Measurements from ENCODE around the gene KLHL2. TPM values are rescaled to one million over a fixed set of nuclear protein-coding genes. Genes with fewer than 3 reads are reported as not detected.
"Not testable (repeated sequence)": the region's sequence is repeated elsewhere in the genome, so short reads cannot be mapped to it uniquely, and the experiment has no call there.

Gene KLHL2
- total RNA-seq, 1 donor from 2014 or later, result 19.5 TPM

DNA sequence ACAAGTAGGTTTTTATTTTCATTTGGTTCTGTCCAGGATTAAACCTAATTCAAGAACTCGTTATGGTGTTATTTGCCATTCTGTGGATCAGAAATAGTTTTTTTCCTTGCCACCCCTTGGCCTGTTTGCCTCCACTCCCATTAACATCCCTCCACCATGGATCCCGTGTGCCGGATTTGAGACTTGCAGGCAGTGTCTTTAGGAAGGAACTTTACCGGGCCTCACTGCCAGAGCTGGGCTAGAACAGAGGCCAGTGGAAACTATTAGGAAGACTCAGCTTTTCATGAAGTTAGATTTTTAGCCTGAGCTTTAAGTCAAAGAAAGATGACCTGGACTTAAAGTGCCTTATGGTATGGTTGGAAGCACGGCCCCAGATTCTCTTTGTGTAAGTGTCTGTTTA is 2.4 kb downstream of the KLHL2 start:
- TF ChIP-seq, protein P1, sequence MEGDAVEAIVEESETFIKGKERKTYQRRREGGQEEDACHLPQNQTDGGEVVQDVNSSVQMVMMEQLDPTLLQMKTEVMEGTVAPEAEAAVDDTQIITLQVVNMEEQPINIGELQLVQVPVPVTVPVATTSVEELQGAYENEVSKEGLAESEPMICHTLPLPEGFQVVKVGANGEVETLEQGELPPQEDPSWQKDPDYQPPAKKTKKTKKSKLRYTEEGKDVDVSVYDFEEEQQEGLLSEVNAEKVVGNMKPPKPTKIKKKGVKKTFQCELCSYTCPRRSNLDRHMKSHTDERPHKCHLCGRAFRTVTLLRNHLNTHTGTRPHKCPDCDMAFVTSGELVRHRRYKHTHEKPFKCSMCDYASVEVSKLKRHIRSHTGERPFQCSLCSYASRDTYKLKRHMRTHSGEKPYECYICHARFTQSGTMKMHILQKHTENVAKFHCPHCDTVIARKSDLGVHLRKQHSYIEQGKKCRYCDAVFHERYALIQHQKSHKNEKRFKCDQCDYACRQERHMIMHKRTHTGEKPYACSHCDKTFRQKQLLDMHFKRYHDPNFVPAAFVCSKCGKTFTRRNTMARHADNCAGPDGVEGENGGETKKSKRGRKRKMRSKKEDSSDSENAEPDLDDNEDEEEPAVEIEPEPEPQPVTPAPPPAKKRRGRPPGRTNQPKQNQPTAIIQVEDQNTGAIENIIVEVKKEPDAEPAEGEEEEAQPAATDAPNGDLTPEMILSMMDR (conservative IDR thresholded peaks at IDR 0.05; ENCODE audit: low read depth, low read length), result no peak
- peak overlapping the region; percentile 1 for H3K4me3 ChIP-seq (ENCODE audit: low read depth, low read length)
- no peak for DNase-seq (ENCODE audit: low read depth)

DNA sequence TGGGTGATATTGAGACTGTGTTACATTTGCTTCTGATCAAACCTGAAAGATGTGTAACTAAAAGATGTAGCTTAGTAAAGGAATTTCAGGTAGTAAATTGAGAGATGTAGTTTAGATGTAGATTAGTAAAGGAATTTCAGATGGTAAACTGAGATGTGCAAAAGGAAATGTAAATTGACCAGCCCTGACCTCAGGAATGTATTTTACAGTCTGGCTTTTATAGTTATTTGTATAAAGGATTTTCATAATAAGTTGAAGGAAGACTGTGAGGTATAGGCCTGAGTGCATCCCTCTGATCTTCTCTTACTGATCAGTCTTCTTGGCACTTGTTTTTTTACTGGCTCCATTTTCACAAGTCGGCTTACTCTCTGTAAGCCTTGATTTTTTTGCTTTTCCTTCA is 3.2 kb downstream of the KLHL2 start:
- H3K4me3 ChIP-seq (ENCODE audit: low read depth, low read length), result no peak overlapping the region
- TF ChIP-seq, protein P1 (conservative IDR thresholded peaks at IDR 0.05; ENCODE audit: low read depth, low read length), result no peak
- DNase-seq (ENCODE audit: low read depth), result no peak

DNA sequence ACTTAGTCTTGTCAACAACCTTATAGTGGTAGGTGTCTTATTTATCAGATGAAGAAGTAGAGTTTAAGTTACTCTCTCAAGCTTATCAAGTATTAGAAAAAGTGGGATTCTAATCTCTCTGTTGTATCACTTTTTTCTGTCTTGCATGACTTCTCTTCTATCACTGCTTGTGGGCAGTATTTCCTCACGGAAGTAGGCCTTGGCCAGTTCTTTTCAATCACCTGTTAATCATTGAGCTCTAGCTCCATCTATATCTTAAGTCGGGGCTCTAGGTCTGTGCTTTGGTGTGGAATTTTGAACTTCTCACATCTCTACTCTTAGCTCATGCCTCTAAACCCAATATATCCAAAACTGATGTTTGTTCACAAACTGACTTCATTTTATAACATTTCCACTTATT is 5.3 kb downstream of the KLHL2 start:
- not testable (repeated sequence) for DNase-seq (ENCODE audit: low read depth)

DNA sequence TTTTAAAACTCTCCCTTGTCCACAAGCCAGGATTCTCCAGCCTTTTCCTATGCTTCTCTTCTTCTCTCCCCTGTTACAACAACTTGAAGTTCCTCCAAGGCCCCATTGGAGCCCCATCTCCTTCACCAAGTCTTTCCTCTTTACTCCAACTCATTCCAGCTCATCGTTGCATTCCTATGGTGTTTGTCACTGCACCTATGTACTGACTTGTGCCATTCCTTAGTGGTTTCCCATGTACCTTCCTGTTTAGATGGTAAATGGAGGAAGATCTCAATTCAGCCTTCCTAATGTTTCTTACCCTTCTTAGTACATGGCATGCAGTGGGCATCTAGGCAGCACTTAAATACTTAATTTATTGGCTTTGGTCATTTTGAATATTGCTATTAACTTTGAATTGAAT is 6.0 kb downstream of the KLHL2 start:
- DNase-seq (ENCODE audit: low read depth); H3K4me3 ChIP-seq (ENCODE audit: low read depth, low read length): not testable (repeated sequence)

More for the DNA sequence above, 5.3 kb downstream of the KLHL2 start:
- H3K4me3 ChIP-seq (ENCODE audit: low read depth, low read length), result not testable (repeated sequence)

DNA sequence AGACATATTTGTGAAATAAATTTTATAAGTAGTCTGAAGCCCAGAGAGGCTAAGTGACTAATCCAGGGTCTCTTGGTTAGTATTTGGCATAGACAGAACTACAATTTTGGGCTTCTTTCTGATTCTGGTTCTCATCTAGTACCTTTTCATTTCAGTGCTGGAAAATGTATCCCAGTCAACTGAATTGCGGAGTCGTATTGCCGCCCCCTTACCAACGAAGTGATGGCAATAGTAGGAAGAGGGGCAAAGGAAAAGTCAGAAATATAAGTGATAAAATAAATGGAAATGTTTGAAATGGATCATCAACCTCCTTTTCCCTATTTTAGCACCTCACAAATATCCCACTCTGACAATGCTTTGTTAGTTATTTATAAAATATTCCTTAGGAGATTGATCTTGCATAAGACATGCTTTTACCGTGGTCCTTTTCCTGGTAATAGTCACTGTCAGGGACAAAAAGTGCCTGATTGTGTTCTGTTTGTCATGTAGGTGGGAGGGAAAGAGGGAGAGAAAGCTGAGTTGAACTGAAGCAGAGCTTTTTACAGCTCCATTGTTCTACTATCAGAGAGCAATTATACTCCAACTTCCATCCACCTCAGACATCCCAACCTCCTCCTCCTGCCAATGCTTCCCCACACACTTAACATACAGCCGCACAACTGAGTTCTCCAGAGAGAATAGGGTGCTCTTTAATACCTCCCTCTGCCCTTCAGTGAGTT is 6.8 kb downstream of the KLHL2 start:
- DNase-seq (ENCODE audit: low read depth); H3K4me3 ChIP-seq (ENCODE audit: low read depth, low read length): not testable (repeated sequence)

DNA sequence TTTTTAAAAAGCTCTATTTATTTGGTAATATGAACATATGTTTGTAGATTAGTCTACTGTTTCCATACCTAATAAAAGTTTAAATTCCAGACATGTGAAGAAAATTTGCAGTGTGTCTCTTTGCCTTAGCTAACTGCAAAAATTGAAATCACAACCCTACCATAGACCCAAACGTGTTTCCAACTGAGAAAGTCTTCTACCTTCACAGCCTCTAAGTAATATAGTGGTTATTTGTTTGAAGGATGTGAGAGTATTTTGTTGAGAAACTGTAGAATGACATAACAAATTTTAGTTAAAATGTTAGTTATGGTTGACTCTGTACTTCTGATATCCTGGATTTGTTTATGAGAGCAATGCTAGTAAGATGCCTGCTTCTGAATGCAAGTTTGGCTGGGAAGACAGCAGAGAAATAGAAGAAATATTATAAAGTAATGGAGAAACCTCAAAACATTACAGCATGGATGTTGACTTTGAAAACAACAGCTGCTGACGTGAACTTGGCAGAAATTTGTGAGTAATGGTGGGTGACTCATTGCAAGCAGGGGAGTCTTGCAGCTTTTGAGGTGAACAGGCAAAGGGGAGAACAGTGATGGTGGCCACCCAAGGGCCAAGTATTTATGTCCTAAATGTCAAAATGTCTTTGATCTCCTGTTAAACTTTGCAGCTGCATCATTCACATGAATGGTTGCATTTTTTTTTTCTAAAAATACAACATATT is 7.8 kb downstream of the KLHL2 start:
- DNase-seq (ENCODE audit: low read depth); H3K4me3 ChIP-seq (ENCODE audit: low read depth, low read length): not testable (repeated sequence)

DNA sequence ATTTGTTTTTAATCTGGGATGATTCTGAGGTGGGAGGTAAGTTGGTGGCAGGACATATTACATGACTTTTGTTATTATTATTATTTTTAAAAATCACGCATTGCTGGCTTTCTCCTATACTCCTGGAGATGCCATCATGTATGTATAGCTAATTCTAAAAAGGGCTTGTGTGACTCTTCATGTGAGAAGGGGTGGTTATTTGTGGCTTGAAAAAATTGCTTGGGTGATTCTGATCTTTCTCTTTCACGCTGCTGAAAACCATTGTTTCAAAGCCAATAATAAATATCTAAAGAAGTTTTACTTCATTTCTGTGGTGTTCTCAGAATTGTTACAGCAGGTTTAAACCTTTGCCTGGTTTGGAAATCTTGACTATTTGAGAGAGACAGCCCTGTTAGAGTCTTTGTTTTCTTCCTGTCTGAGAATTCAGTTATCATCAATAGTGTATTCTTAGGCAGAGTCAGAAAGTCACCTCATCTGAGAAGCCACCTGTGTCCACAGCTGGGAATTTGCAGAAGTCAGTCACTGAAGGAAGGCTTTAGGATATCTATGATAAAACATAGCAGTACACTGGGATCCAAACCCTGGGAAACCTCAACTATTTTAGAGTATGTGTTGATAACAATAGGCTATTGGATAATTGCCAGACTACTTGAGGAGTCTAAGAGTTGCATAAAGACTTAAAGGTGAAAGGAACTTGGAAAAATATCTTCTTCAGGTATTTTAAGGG is 8.6 kb downstream of the KLHL2 start:
- H3K4me3 ChIP-seq (ENCODE audit: low read depth, low read length); DNase-seq (ENCODE audit: low read depth): not testable (repeated sequence)

DNA sequence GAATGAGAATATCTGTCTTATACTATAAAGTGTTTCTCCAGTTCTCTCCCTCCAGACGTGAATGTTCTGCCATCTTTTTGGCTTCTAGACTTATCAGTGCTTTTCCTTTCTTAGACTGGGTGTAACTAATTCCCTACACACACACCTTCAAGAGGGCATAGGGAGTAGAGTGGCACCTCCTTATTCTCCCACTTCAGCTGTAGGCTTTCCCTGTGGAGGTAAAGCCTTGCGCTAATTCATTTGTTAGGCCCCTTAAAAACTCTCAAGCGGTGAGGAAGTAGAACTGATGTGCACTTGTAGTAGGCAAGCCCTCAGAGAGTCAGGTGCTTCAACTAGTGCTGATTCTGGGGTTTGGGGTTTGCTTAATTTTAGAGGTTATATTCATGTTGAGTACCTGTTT is 10.0 kb downstream of the KLHL2 start:
- no peak for DNase-seq (ENCODE audit: low read depth)
- TF ChIP-seq, protein P1 (conservative IDR thresholded peaks at IDR 0.05; ENCODE audit: low read depth, low read length), result no peak
- H3K4me3 ChIP-seq (ENCODE audit: low read depth, low read length), result no peak overlapping the region

DNA sequence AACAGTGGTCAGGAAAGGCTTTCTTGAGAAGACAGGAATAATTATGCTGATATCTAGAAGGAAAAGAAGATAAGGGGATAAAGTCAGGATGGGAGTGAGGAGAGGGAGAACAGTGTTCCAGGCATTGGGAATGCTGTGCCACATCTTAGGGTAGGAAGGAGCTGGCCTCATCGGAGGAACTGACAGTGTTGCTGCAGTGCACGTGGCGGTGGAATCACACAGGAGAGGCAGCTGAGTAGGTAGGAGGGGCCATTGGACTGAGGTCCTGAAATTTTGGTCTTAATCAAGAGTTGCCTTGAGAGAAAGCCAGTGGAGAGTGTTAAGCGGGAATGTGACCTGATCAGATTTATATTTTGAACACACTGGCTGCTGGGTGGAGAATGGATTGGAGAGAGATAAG is 13.9 kb downstream of the KLHL2 start:
- DNase-seq (ENCODE audit: low read depth); H3K4me3 ChIP-seq (ENCODE audit: low read depth, low read length): not testable (repeated sequence)

DNA sequence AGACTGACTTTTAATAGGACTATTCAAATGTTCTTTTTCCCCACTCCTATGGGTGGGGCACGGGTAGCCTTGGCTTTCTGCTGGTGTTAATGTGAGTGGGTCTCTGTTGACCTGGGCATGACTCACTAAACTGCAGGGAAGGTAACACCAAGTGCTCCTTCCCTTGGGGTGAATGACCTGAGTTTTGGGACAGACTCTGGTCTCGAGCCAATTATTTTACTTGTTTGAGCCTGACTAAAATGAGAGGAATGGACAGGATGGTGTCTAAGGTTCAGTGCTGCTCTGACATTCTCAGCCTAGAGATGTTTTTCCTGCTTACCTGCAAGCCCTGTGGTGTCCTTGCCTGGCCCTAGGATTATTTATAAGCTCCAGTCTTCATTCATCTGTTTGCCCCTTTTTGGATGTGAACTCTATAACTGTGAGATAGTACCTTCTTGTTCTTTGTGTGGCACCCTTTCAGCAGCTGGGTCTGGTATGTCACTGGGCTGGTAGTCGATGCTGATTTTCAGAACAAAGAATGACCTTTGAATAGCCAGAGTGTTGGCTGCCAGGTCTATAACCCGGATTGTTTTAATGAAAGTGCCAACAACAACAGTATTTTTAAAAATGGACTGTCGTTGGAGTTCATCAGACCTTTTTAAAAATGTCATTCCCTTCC is 14.8 kb downstream of the KLHL2 start:
- not testable (repeated sequence) for DNase-seq (ENCODE audit: low read depth); H3K4me3 ChIP-seq (ENCODE audit: low read depth, low read length)
